ENCODE data around the gene FIP1L1.
"Not testable (repeated sequence)": the region's sequence is repeated elsewhere in the genome, so short reads cannot be mapped to it uniquely, and the experiment has no call there.

The FIP1L1 gene

DNA sequence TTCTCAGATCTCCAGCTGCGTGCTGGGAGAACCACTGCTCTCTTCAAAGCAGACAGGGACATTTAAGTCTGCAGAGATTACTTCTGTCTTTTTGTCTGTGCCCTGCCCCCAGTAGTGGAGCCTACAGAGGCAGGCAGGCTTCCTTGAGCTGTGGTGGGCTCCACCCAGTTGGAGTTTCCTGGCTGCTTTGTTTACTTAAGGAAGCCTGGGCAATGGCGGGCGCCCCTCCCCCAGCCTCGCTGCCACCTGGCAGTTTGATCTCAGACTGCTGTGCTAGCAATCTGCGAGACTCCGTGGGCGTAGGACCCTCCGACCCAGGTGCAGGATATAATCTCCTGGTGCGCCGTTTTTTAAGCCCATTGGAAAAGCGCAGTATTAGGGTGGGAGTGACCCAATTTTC is 32.0 kb downstream of the FIP1L1 start:
- not testable (repeated sequence) for H3K4me3 ChIP-seq (ENCODE audit: low read length); H3K9ac ChIP-seq (ENCODE audit: low read depth, low read length)
- peaks cover 15% of the 10 kb centered on the region for H3K36me3 ChIP-seq (ENCODE audit: insufficient read depth, low read depth, low read length)

DNA sequence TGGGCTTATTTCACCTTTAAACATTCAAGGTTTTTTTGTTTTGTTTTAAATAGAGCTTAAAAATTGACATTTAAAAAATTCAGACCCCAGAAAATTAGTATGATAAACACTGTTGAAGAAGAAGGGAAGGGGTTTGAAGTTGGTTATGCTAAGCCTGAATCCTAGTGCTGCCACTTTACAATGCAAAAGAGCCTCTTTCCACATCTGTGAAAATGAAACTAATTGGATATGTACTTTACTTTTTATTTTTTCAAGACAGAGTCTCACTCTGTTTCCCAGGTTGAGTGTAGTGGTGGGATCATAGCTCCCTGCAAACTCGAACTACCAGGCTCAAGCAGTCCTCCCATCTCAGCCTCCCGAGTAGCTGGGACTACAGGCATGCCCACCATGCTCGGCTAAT is 41.8 kb downstream of the FIP1L1 start:
- H3K27me3 ChIP-seq (ENCODE audit: insufficient read depth, low read length) = no peaks in the 10 kb centered on the region
- H3K4me1 ChIP-seq (ENCODE audit: insufficient read depth, low read length) = no peaks in the 10 kb centered on the region
- no peak overlapping the region for H3K9ac ChIP-seq (ENCODE audit: low read depth, low read length)
- no peaks in the 10 kb centered on the region for H3K9me3 ChIP-seq (ENCODE audit: insufficient read depth, low read depth, low read length)
- peaks cover 28% of the 10 kb centered on the region for H3K36me3 ChIP-seq (ENCODE audit: insufficient read depth, low read depth, low read length)
- no peak overlapping the region for H3K27ac ChIP-seq (ENCODE audit: low read length)
- no peak overlapping the region for H3K4me3 ChIP-seq (ENCODE audit: low read length)

More for the DNA sequence above, 32.0 kb downstream of the FIP1L1 start:
- H3K4me1 ChIP-seq (ENCODE audit: insufficient read depth, low read length); H3K27me3 ChIP-seq (ENCODE audit: insufficient read depth, low read length); H3K27ac ChIP-seq (ENCODE audit: low read length): not testable (repeated sequence)
- peaks cover 17% of the 10 kb centered on the region for H3K9me3 ChIP-seq (ENCODE audit: insufficient read depth, low read depth, low read length)

DNA sequence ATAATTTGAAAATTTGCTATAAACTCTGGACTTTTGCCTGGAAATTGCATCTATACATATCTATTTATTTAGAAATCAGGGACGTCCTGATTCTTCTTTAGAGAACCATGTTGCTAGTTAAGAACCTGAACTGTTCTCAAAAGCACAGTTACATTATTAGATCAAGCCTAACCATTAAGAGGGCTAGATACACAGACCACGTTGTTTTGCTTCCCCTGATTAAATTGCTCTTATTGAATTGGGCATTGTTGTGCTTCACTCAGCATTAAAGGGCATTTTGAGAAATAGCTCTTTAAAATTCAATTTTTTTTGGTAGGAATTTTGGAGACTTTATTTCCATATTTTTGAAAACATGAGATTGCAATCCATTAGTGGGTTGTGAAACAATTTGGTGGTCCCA is 44.4 kb downstream of the FIP1L1 start:
- Histone ChIP-seq H3K9ac (ENCODE audit: low read depth, low read length) (no peak overlapping the region), H3K9me3 (ENCODE audit: insufficient read depth, low read depth, low read length) (no peaks in the 10 kb centered on the region), H3K36me3 (ENCODE audit: insufficient read depth, low read depth, low read length) (peaks cover 25% of the 10 kb centered on the region), H3K4me3 (ENCODE audit: low read length) (no peak overlapping the region), H3K27ac (ENCODE audit: low read length) (no peak overlapping the region), H3K27me3 (ENCODE audit: insufficient read depth, low read length) (no peaks in the 10 kb centered on the region), H3K4me1 (ENCODE audit: insufficient read depth, low read length) (no peaks in the 10 kb centered on the region)

DNA sequence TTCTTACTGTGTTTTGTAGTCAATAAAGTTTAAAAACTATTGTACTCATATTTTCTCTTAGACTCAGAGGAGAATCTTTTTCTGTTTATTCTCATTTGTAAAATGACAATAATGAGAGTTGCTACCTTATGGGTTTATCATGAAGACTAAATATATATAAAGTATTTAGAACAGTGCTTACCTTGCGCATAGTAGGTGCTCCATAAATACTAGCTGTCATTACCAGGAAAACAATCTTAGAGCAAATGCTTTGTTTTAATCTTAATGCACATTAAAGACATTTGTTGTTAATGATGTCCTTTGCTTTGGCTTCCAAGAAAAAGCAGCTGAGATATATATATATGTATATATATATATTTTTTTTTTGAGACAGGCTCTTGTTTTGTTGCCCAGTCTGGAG is 44.9 kb downstream of the FIP1L1 start:
- Histone ChIP-seq H3K9me3 (ENCODE audit: insufficient read depth, low read depth, low read length) (no peaks in the 10 kb centered on the region), H3K4me1 (ENCODE audit: insufficient read depth, low read length) (no peaks in the 10 kb centered on the region), H3K27me3 (ENCODE audit: insufficient read depth, low read length) (no peaks in the 10 kb centered on the region), H3K36me3 (ENCODE audit: insufficient read depth, low read depth, low read length) (peaks cover 31% of the 10 kb centered on the region), H3K4me3 (ENCODE audit: low read length) (no peak overlapping the region), H3K9ac (ENCODE audit: low read depth, low read length) (no peak overlapping the region), H3K27ac (ENCODE audit: low read length) (no peak overlapping the region)

DNA sequence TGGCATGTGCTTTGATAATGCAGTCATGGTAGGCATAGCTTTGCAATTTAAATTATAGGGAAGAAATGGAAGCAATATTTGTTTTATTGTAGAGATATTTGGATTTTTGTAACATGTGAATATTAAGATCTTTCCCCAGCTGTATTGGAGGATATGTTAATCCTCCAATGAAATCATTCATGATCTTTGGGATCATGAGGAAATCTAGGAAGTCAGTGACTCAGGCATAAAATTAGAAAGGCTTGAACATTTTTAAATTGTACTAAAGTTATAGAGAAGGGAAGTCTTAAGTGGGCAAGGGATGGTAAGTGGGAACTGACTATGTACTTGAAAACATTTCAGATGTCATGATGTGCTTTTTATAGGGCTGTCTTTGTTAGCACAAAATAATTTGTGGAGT is 46.8 kb downstream of the FIP1L1 start:
- H3K9ac ChIP-seq (ENCODE audit: low read depth, low read length) = no peak overlapping the region
- H3K4me1 ChIP-seq (ENCODE audit: insufficient read depth, low read length) = no peaks in the 10 kb centered on the region
- H3K36me3 ChIP-seq (ENCODE audit: insufficient read depth, low read depth, low read length) = peaks cover 39% of the 10 kb centered on the region
- H3K27me3 ChIP-seq (ENCODE audit: insufficient read depth, low read length) = no peaks in the 10 kb centered on the region
- H3K9me3 ChIP-seq (ENCODE audit: insufficient read depth, low read depth, low read length) = no peaks in the 10 kb centered on the region
- no peak overlapping the region for H3K27ac ChIP-seq (ENCODE audit: low read length)
- no peak overlapping the region for H3K4me3 ChIP-seq (ENCODE audit: low read length)

DNA sequence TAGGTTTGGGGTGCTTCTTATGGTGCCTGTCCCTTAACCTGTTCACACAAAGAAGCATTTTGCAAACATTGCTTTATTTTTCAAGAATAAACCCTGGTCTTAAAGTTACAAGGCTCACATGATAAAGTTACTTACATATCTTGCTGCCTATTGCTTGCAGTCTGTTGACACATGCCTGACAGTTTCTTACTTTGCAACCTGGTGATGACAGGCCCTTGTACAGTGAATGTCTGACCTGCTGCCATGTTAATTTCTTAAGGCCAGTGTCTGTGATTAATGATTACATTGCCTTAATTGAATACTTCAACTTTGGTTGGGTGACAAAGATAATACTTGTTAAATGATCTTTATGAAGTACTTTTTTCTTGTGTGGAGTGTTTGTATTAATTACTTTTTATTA is 49.9 kb downstream of the FIP1L1 start:
- Histone ChIP-seq H3K36me3 (ENCODE audit: insufficient read depth, low read depth, low read length) (peaks cover 65% of the 10 kb centered on the region), H3K9ac (ENCODE audit: low read depth, low read length) (no peak overlapping the region), H3K9me3 (ENCODE audit: insufficient read depth, low read depth, low read length) (no peaks in the 10 kb centered on the region), H3K4me3 (ENCODE audit: low read length) (no peak overlapping the region), H3K27ac (ENCODE audit: low read length) (no peak overlapping the region), H3K27me3 (ENCODE audit: insufficient read depth, low read length) (no peaks in the 10 kb centered on the region), H3K4me1 (ENCODE audit: insufficient read depth, low read length) (no peaks in the 10 kb centered on the region)

DNA sequence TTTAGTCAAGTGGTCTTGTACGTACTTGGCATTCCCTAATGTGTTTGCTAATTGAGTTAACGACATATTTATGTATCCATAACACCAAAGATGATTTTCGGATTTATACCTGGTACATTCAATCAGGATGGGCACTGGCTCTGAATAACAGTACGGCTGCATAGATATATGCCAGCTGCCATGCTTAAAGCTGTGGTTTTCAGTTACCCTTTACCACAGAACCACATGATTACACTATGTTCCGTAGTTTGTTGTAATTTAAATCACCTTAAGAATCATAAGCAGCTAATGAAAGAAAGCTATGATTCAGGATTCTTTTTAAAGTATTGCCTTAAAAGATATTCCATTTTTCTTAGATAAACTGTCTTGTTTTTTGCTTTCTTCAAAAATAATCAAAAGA is 53.6 kb downstream of the FIP1L1 start:
- H3K27me3 ChIP-seq (ENCODE audit: insufficient read depth, low read length) = no peaks in the 10 kb centered on the region
- no peak overlapping the region for H3K9ac ChIP-seq (ENCODE audit: low read depth, low read length)
- H3K27ac ChIP-seq (ENCODE audit: low read length) = no peak overlapping the region
- peaks cover 87% of the 10 kb centered on the region for H3K36me3 ChIP-seq (ENCODE audit: insufficient read depth, low read depth, low read length)
- no peaks in the 10 kb centered on the region for H3K4me1 ChIP-seq (ENCODE audit: insufficient read depth, low read length)
- no peak overlapping the region for H3K4me3 ChIP-seq (ENCODE audit: low read length)
- H3K9me3 ChIP-seq (ENCODE audit: insufficient read depth, low read depth, low read length) = no peaks in the 10 kb centered on the region

DNA sequence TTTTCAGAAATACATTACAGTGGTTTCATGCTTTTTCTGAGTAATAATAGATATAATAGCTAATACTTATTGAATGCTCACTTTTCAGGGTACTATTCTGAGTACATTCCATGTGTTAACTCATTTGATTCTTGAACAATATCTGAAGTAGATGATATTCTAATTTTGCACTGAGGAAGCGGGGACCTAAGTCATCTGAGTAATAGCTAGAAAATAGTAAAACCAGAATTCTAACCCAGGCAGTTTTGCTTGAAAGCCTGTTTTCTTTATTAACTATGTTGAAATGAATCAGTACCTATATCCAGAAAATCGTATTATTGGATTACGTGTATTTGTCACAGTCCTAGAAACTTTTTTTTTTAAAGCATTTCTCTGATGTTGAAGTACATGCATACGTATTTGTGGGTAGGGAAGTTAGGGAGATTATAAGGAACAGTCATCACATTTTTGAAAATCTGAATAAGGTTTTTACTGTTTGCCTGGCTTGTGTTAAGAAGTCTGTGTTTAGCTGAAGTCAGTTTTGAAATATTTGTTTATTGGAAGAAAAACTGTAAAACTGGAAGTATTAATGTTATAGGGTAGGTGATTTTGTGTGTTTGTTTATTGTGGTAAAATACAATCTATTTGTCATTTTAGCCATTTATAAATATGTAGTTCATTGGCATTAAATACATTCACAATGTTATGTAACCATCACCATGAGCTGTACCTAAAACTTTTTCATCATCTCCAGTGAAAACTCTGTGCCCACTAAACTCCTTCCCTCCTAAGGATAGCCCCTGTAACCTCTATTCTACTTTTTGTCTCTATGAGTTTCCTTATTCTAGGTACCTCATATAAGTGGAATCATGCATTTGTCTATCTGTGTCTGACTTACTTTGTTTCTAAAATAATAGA is 55.3 kb downstream of the FIP1L1 start:
- Histone ChIP-seq H3K4me1 (ENCODE audit: insufficient read depth, low read length) (no peaks in the 10 kb centered on the region), H3K9me3 (ENCODE audit: insufficient read depth, low read depth, low read length) (no peaks in the 10 kb centered on the region), H3K4me3 (ENCODE audit: low read length) (no peak overlapping the region), H3K36me3 (ENCODE audit: insufficient read depth, low read depth, low read length) (peaks cover 71% of the 10 kb centered on the region), H3K27me3 (ENCODE audit: insufficient read depth, low read length) (no peaks in the 10 kb centered on the region), H3K9ac (ENCODE audit: low read depth, low read length) (no peak overlapping the region), H3K27ac (ENCODE audit: low read length) (no peak overlapping the region)

DNA sequence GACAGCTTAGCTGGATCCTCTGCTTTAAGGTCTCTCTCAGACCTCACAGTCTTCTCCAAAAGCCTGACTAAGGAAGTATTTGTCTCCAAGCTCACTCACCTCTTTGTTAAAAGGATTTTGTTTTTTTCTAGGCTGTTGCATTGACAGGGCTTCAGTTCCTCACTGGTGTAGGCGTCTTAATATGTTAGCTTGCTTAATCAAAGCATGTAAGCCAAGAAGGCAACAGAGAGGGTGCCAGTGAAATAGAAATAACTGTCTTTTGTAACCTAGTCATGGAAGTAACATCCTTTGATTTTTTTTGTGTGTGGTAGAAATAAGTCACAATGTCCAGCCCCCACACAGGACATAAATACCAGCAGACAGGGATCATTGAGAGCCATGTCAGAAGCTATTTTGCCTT is 58.8 kb downstream of the FIP1L1 start:
- Histone ChIP-seq H3K4me3 (ENCODE audit: low read length) (no peak overlapping the region), H3K9me3 (ENCODE audit: insufficient read depth, low read depth, low read length) (no peaks in the 10 kb centered on the region), H3K36me3 (ENCODE audit: insufficient read depth, low read depth, low read length) (peaks cover 64% of the 10 kb centered on the region), H3K9ac (ENCODE audit: low read depth, low read length) (no peak overlapping the region), H3K4me1 (ENCODE audit: insufficient read depth, low read length) (no peaks in the 10 kb centered on the region), H3K27ac (ENCODE audit: low read length) (no peak overlapping the region), H3K27me3 (ENCODE audit: insufficient read depth, low read length) (no peaks in the 10 kb centered on the region)

DNA sequence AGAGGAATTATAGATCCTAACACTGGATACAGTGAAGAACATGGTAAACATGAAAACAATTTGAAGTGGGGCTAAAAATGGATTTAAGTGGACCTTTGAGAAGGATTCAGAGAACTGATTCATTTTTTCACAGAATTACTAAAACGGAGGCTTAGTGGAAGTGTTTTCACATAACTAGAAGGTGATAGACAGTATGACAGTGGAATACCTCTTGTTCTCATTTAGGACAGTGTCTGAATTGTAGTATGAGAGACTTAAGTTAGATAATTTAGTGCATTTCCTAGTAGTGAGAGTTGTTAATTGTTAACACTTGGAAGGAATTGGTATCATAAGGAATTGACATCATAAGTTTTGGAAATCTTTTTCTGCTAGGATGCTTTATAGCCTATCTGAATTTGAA is 64.1 kb downstream of the FIP1L1 start:
- peaks cover 73% of the 10 kb centered on the region for H3K36me3 ChIP-seq (ENCODE audit: insufficient read depth, low read depth, low read length)
- no peak overlapping the region for H3K4me3 ChIP-seq (ENCODE audit: low read length)
- H3K27ac ChIP-seq (ENCODE audit: low read length) = no peak overlapping the region
- no peaks in the 10 kb centered on the region for H3K4me1 ChIP-seq (ENCODE audit: insufficient read depth, low read length)
- no peak overlapping the region for H3K9ac ChIP-seq (ENCODE audit: low read depth, low read length)
- H3K27me3 ChIP-seq (ENCODE audit: insufficient read depth, low read length) = no peaks in the 10 kb centered on the region
- H3K9me3 ChIP-seq (ENCODE audit: insufficient read depth, low read depth, low read length) = no peaks in the 10 kb centered on the region

DNA sequence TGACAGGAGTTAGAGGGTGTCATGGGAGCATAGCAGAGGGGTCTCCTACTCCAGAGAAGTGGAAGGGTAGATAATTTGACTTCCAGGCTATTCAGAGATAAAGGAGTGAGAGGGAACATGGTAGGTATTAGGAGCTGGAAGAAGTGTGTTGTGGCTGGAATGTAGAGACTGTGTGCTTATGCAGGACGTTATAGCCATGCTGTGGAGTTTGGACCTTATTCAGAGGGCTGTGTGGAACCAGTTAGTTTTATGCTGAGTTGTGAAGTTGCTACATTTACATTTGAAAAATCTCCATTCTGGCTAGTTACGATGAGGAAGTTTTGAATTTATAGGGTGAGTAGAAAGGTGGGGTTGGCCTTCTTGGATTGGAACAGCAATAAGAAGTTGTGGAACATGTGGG is 67.5 kb downstream of the FIP1L1 start:
- Histone ChIP-seq H3K4me1 (ENCODE audit: insufficient read depth, low read length) (no peaks in the 10 kb centered on the region), H3K27me3 (ENCODE audit: insufficient read depth, low read length) (no peaks in the 10 kb centered on the region), H3K4me3 (ENCODE audit: low read length) (no peak overlapping the region), H3K9ac (ENCODE audit: low read depth, low read length) (no peak overlapping the region), H3K9me3 (ENCODE audit: insufficient read depth, low read depth, low read length) (no peaks in the 10 kb centered on the region), H3K27ac (ENCODE audit: low read length) (no peak overlapping the region), H3K36me3 (ENCODE audit: insufficient read depth, low read depth, low read length) (peaks cover 63% of the 10 kb centered on the region)

DNA sequence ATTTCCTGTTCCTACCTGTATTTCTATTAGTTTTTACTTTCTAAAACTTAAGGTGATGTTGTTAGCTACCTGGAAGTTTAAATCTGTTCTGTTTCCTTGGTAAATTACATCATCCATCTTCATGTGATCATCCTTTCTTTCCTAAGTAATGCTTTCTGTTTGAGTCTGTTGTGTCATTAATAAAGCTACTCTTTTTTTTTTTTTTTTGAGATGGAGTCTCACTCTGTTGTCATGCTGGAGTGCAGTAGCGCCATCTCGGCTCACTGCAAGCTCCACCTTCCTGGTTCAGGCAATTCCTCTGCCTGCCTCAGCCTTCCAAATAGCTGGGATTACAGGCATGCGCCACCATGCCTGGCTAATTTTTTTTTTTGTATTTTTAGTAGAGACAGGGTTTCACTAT is 73.3 kb downstream of the FIP1L1 start:
- Histone ChIP-seq H3K4me1 (ENCODE audit: insufficient read depth, low read length) (no peaks in the 10 kb centered on the region), H3K36me3 (ENCODE audit: insufficient read depth, low read depth, low read length) (peaks cover 44% of the 10 kb centered on the region), H3K27ac (ENCODE audit: low read length) (peak overlapping the region; percentile 7), H3K4me3 (ENCODE audit: low read length) (no peak overlapping the region), H3K9ac (ENCODE audit: low read depth, low read length) (no peak overlapping the region), H3K9me3 (ENCODE audit: insufficient read depth, low read depth, low read length) (no peaks in the 10 kb centered on the region), H3K27me3 (ENCODE audit: insufficient read depth, low read length) (no peaks in the 10 kb centered on the region)

Data from iPS-20b (cell line).